SK-N-MC (cell line): ENCODE data around the gene MTERF4.

Source experiments
- EZH2 ChIP-seq: fragments of 200-600 bp; sonication (generic); IDR thresholded peaks from one replicate; pipeline ENCODE4 v1.6.1; 2017; ENCODE audit warnings: antibody characterized with exemption
- FOXP2 ChIP-seq: optimal IDR thresholded peaks from 2 replicates; pipeline ENCODE3; 2011; ENCODE audit warnings: mild to moderate bottlenecking, moderate library complexity; ENCODE audit not compliant: insufficient read depth; ENCODE audit errors: extremely low read length, control extremely low read depth
- POLR2AphosphoS5 ChIP-seq: IDR thresholded peaks from 2 replicates; pipeline ENCODE4 v1.6.1; 2012; ENCODE audit warnings: mild to moderate bottlenecking, low read depth, low read length, borderline replicate concordance

DNA sequence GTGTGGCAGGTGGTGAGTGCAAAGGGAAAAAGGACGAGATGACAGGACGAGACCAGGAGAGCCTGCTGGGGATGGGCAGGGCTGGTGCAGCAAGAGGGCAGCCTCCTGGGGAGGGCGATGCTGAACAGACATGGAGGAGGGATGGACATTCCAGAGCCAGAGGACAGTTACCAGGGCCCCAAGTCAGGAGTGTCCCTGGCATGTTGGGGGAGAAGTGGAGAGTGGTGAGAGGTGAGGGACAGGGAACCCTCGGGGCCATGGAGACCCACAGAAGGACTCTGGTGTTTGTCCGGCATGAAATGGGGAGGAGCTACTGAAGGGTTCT lies 19.0 kb downstream of the MTERF4 start:
- TF ChIP-seq POLR2AphosphoS5: no peak
- no peak for TF ChIP-seq EZH2
- TF ChIP-seq FOXP2: no peak
